A673 (cell line): ENCODE measurements around the gene NMT1.

ENCODE experiments used
- EZH2 ChIP-seq: fragments of 200-600 bp; sonication (generic); IDR thresholded peaks from 2 replicates; pipeline ENCODE4 v1.6.1; 2017; ENCODE audit warnings: borderline replicate concordance, low read depth, mild to moderate bottlenecking, mixed read lengths, antibody characterized with exemption, low read length; ENCODE audit not compliant: poor library complexity, severe bottlenecking
- TF ChIP-seq, protein P1 (sequence below): fragments of 300-800, 200-600 bp; sonication (generic); conservative IDR thresholded peaks from 2 replicates; pipeline ENCODE4 v1.5.1; 2017; ENCODE audit warnings: low read depth, mild to moderate bottlenecking, antibody characterized with exemption, low read length, moderate library complexity, mixed read lengths

DNA sequence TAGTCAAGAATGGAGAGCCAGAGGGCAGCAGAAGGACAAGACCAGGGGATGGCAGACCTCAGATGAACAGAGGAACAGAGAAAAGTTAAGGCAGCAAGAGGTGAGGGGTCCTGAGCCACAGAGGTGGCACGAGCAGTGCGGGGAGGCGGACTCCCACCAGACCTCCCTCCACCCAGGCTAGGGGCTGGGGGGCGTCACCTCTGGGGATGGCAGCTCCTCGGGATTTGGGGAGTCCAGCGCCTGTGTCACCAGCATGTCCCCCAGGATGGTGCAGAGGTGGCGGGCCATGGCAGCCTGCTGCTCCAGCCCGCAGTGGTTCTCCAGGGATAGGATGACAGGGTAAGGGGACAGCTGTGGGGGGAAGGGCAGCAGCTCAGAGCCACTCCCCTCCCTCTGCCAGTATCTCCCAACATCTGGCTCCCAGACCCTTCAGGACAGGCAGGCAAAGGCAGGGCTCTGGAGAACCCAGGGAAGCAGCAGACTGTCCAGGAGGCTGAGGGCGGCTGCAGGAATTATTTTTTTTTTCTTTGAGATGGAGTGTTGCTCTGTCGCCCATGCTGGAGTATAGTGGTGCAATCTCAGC, 55.4 kb downstream of the NMT1 start:
- TF ChIP-seq, protein P1, sequence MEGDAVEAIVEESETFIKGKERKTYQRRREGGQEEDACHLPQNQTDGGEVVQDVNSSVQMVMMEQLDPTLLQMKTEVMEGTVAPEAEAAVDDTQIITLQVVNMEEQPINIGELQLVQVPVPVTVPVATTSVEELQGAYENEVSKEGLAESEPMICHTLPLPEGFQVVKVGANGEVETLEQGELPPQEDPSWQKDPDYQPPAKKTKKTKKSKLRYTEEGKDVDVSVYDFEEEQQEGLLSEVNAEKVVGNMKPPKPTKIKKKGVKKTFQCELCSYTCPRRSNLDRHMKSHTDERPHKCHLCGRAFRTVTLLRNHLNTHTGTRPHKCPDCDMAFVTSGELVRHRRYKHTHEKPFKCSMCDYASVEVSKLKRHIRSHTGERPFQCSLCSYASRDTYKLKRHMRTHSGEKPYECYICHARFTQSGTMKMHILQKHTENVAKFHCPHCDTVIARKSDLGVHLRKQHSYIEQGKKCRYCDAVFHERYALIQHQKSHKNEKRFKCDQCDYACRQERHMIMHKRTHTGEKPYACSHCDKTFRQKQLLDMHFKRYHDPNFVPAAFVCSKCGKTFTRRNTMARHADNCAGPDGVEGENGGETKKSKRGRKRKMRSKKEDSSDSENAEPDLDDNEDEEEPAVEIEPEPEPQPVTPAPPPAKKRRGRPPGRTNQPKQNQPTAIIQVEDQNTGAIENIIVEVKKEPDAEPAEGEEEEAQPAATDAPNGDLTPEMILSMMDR = no peak
- no peak for TF ChIP-seq EZH2
